Right lobe of liver (tissue), 4 donors: ENCODE results near the gene ANGPTL2.

ENCODE experiments used
- POLR2A ChIP-seq: fragments of 450-650 bp; IDR thresholded peaks from one replicate; pipeline ENCODE4 v1.6.1; 2017; ENCODE audit warnings: antibody characterized with exemption, mild to moderate bottlenecking
- TF ChIP-seq, protein P1 (sequence below), 4 donors: fragments of 200-600 bp in 3 of 4; fragments of 450-650 bp in 1 of 4; IDR thresholded peaks; one replicate each; pipeline versions ENCODE4 v1.5.1 to v1.8.0; 2016 to 2022; ENCODE audit warnings: antibody characterized with exemption in 4 of 4, mild to moderate bottlenecking in 2 of 4
- donor health status: DM: no; HTN: no; CAD: no.
- donor health status: DM: no; HTN: no; CAD: no.
- donor health status: DM: no; HTN: yes; CAD: no.

DNA sequence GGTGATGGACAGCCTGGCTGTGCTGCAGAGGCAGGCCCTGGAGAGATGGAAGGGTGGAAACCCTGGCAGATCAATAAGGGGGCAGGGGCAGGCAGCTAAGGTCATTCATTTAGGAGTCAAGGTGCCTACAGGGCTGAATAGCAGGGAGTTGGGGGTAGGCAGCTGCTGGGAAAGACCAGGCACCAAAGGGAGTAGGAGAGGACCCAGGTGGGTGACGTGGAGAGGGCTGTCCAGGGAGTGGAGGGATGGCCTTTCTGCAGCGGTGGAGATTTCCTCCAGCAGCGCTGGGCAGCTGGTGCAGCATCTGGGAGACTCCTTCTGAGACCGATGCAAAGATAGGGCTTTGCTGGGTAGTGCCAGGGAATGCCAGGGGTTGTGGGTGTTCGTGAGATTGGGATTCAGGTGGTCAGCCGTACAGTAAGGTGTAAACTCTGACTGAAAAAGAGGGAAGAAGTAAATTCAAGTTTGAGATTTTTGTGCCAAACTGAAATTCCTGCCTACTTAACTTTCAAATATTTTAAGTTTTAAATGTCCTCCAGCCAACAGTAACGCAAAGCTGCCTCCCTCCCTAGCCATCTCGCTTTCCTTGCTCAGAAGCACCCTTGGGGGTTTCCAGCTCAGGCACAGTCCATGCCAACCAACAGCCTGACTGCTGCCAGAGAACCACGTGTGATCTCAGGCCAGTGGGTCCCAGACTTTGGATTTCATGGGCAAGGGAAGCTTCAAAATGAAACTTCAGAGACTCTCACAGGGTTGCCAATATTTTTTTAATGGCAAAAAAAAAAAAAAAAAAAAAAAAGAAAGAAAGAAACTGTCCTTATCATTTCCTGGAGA lies 18.6 kb upstream of the ANGPTL2 start:
- TF ChIP-seq, protein P1, sequence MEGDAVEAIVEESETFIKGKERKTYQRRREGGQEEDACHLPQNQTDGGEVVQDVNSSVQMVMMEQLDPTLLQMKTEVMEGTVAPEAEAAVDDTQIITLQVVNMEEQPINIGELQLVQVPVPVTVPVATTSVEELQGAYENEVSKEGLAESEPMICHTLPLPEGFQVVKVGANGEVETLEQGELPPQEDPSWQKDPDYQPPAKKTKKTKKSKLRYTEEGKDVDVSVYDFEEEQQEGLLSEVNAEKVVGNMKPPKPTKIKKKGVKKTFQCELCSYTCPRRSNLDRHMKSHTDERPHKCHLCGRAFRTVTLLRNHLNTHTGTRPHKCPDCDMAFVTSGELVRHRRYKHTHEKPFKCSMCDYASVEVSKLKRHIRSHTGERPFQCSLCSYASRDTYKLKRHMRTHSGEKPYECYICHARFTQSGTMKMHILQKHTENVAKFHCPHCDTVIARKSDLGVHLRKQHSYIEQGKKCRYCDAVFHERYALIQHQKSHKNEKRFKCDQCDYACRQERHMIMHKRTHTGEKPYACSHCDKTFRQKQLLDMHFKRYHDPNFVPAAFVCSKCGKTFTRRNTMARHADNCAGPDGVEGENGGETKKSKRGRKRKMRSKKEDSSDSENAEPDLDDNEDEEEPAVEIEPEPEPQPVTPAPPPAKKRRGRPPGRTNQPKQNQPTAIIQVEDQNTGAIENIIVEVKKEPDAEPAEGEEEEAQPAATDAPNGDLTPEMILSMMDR (IDR thresholded peaks at IDR 0.05), result no peak
- no peak for TF ChIP-seq POLR2A
